D721Med (cell line): Measurements from ENCODE around the gene TBC1D1.

Experiments
- DNase-seq: peaks from one replicate; pipeline ENCODE4 v3.0.0; 2011; ENCODE audit warnings: low spot score; ENCODE audit not compliant: insufficient read length
- FAIRE-seq: peaks from 2 replicates; lab custom pipeline; 2011; peaks lifted over from hg19 to GRCh38; lab: Jason Lieb, UNC
- TF ChIP-seq, protein P1 (sequence below): IDR thresholded peaks from 2 replicates; pipeline ENCODE4 v1.5.1; 2012; ENCODE audit warnings: mild to moderate bottlenecking, control low read depth; ENCODE audit not compliant: insufficient read depth; ENCODE audit errors: missing control alignments

The TBC1D1 gene

DNA sequence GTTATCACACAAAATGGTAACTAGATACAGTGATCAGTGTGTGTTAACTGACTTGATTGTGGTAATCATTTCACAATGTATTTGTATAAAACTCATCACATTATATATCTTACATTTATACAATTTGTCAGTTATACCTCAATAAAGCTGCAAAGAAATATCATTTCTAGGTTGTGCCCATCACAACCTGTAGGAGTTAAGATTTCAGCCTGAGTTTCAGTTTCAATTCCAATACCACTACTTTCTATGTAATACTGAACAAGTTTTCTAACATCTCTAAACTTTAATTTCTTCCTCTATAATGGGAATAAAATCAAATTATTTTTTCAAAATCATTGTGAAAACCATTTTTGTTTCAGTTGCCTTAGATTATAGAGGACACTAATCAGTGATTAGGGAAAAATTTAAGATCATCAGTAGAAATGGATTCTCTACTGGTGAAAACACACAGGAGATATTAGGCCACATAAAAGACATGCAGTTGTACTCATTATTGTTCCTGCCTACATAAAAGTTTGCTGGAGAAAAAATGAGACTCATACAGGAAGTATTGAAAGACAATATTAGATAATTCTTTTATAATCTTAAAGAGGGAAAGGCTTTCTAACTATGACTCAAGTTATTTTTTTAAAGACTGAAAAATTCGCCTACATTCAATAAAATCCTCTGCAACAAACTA lies 18.4 kb upstream of the TBC1D1 start:
- FAIRE-seq (no peak), DNase-seq (no peak)
- TF ChIP-seq, protein P1, sequence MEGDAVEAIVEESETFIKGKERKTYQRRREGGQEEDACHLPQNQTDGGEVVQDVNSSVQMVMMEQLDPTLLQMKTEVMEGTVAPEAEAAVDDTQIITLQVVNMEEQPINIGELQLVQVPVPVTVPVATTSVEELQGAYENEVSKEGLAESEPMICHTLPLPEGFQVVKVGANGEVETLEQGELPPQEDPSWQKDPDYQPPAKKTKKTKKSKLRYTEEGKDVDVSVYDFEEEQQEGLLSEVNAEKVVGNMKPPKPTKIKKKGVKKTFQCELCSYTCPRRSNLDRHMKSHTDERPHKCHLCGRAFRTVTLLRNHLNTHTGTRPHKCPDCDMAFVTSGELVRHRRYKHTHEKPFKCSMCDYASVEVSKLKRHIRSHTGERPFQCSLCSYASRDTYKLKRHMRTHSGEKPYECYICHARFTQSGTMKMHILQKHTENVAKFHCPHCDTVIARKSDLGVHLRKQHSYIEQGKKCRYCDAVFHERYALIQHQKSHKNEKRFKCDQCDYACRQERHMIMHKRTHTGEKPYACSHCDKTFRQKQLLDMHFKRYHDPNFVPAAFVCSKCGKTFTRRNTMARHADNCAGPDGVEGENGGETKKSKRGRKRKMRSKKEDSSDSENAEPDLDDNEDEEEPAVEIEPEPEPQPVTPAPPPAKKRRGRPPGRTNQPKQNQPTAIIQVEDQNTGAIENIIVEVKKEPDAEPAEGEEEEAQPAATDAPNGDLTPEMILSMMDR = no peak

DNA sequence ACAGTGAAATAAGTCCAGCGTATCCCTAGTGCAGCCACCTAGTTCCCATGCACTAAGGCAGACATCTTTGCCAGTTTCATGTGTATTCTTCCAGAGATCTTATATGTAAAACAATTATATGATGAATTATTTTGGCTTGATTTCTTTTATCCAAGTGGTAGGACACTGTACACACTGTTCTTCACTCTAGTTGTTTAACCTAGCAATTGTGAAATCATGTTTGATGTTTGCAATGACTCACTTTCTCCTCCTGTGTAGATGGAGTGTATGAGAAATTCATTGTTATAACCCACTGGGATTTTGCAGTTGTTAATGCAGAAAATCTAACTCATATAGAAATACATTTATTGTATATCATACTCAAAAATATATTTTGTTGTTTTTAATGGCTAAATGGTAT lies 17.5 kb upstream of the TBC1D1 start:
- FAIRE-seq (no peak), DNase-seq (no peak)
- TF ChIP-seq, protein P1 = no peak

DNA sequence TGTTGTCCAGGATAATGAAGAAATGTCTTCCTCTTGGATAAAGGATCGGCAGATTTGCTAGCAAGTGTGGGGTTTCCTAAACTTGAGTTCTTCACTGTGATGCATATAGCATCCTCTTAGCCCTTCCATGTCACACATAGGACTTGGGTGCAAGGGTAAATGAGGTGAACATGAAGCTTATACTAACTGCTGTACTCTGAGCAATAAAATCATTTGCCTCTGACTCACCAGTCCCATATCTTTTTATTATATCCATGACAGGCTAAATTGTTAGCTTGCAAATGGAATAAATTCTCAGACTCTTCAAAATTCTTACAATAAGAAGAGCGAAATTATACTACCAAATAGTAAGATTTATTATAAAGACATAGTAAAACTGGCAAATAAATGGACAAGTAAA lies 14.7 kb upstream of the TBC1D1 start:
- TF ChIP-seq, protein P1 = no peak
- no peak for FAIRE-seq
- DNase-seq = no peak

DNA sequence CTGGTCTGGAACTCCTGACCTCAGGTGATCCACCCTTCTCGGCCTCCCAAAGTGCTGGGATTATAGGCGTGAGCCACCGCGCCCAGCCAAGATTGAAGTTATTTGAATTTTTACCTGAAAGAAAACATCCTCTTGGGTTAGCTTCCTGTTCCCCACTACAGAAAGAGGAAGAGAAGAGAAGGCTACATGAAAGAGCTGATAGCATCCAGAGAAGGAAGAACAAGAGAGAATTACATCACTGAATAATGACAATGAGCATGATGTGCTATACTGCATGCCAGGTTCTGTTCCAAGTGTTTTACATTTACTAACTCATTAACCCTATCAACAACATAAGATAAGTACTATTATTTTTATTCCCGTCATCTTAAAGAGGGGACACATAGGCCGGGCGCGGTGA lies 11.5 kb upstream of the TBC1D1 start:
- FAIRE-seq = no peak
- TF ChIP-seq, protein P1 = no peak
- no peak for DNase-seq

DNA sequence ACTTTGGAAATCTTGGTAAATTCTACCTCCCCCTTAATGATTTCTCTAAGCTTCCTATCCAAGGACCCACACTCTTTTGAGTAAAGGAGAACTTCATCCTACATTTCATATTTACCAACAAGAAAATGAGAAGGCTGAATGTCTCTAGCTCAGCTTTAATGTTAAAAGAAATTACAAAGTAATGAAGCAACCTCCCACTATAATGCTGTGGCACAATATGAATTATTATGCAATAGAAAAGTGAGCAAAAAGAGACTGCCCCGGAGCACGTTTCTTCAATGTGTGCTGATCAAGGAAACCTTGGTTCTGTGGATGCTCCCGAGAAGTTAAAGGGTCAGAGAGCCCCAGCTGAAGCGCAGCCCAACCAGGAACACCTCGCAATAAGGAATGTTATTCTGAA lies 9.1 kb upstream of the TBC1D1 start:
- no peak for DNase-seq
- no peak for FAIRE-seq
- TF ChIP-seq, protein P1 = no peak

DNA sequence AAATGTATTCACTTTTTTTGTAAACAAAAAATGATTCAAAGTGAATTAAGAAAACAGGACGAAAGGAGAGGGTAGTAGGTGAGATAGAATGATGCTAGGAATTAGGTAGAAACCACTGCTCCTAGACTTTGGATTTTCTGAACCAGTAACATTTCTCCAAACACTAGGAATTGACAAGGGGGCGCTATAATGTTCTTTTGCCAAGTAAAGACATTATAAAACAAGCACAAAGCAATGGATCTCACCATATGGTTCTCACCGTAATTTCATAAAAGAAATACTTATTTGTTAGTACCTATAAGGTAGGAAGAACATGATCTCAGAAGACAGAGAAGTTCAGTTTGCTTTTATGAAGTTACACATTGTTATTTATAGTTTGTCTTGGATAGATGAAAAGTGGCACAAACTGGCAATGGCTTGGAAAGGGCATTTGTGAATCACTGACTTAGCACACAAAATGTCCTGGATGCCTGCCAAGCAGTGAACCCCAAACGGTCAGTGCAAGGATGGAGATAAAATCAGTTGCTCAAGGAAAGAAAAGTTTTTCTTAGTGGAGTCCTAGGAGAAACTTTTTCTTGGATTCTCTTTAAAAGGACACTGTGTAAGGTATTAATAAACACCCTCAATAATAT lies 8.1 kb upstream of the TBC1D1 start:
- FAIRE-seq (no peak), DNase-seq (no peak)
- TF ChIP-seq, protein P1 = no peak

DNA sequence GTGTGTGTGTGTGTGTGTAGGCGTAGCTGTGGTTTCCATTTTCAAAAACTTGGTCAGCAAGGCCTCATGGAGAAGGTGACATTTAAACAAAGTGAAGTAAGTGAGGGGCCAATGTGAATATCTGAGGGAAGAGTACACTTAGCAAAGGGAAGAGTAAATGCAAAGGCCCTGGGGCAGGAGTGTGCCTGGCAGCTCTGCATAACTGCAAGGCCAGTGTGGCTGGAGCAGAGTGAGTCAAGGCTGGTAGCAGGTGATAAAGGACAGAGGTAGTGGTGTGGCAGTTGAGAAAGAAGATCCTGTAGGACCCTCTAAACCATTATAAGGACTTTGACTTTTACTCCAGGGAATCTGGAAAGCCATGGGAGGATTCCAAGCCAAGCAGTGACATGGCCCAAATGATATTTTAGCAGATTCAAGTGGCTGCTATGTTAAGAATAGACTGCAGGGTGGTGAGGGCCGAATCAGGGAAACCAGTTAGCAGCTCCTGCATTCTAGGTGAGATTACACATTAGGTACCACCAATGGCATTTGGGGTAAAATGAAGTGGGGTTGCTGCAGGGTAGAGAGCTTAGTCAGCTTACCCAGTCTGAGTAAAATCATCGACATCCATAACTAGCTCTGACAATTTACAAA lies 5.9 kb upstream of the TBC1D1 start:
- TF ChIP-seq, protein P1 = no peak
- FAIRE-seq (no peak), DNase-seq (no peak)
